GM23338 (cell line): Measurements from ENCODE around the gene MARCHF7. TPM values are rescaled to one million over a fixed set of nuclear protein-coding genes. Genes with fewer than 3 reads are reported as not detected.

ENCODE experiments used
- ATAC-seq: fragments of 200-7000 bp; cut with Tn5 transposase; 3 replicates; pipeline ENCODE4 v1.9.1; 2020
- DNase-seq: peaks from one replicate; pipeline ENCODE4 v3.0.0-alpha.2; 2015; ENCODE audit warnings: low spot score
- H2AFZ ChIP-seq: fragments of 200-600 bp; sonication (generic); 2 replicates; pipeline ENCODE4 v1.8.0; 2016; ENCODE audit warnings: antibody characterized with exemption, mild to moderate bottlenecking, moderate library complexity
- H3F3A ChIP-seq: fragments of 200-600 bp; sonication (generic); replicated peaks from 2 replicates; pipeline ENCODE4 v1.8.0; 2017; ENCODE audit warnings: antibody characterized with exemption, mixed run types, low read depth
- H3K27ac ChIP-seq: fragments of 200-600 bp; sonication (generic); 2 replicates; pipeline ENCODE4 v1.6.1; 2016; ENCODE audit warnings: low read depth
- H3K27me3 ChIP-seq: fragments of 200-600 bp; sonication (generic); 2 replicates; pipeline ENCODE4 v1.8.0; 2016; ENCODE audit warnings: mild to moderate bottlenecking, mixed run types, moderate library complexity; ENCODE audit not compliant: insufficient read depth
- H3K36me3 ChIP-seq: fragments of 200-600 bp; sonication (generic); 2 replicates; pipeline ENCODE4 v1.8.0; 2016; ENCODE audit warnings: mild to moderate bottlenecking; ENCODE audit not compliant: insufficient read depth
- H3K4me1 ChIP-seq: fragments of 200-600 bp; sonication (generic); 2 replicates; pipeline ENCODE4 v1.8.0; 2016; ENCODE audit warnings: mild to moderate bottlenecking, moderate library complexity; ENCODE audit not compliant: insufficient read depth
- H3K4me2 ChIP-seq: fragments of 200-600 bp; sonication (generic); 2 replicates; pipeline ENCODE4 v1.7.1; 2017; ENCODE audit warnings: mixed run types
- H3K4me3 ChIP-seq: fragments of 200-600 bp; sonication (generic); 2 replicates; pipeline ENCODE4 v1.6.1; 2016; ENCODE audit warnings: mixed run types
- H3K79me2 ChIP-seq: fragments of 200-600 bp; sonication (generic); replicated peaks from 2 replicates; pipeline ENCODE4 v1.8.0; 2017; ENCODE audit warnings: mild to moderate bottlenecking; ENCODE audit not compliant: insufficient read depth
- H3K9me2 ChIP-seq: fragments of 200-600 bp; sonication (generic); 2 replicates; pipeline ENCODE4 v1.8.0; 2017; ENCODE audit not compliant: insufficient read depth
- H4K20me1 ChIP-seq: fragments of 200-600 bp; sonication (generic); replicated peaks from 2 replicates; pipeline ENCODE4 v1.8.0; 2017; ENCODE audit warnings: mild to moderate bottlenecking; ENCODE audit not compliant: insufficient read depth
- H3K27ac Mint-ChIP-seq: 2 replicates; pipeline ENCODE4 v1.8.0; 2020; ENCODE audit warnings: inconsistent platforms, mild to moderate bottlenecking, moderate library complexity, mixed read lengths
- H3K27me3 Mint-ChIP-seq: 3 replicates; pipeline ENCODE4 v1.8.0; 2022; ENCODE audit warnings: low read depth, mild to moderate bottlenecking, moderate library complexity, mixed read lengths, inconsistent platforms; ENCODE audit not compliant: insufficient read depth, poor library complexity
- H3K36me3 Mint-ChIP-seq: 3 replicates; pipeline ENCODE4 v1.8.0; 2021; ENCODE audit warnings: low read depth, mild to moderate bottlenecking, inconsistent platforms, moderate library complexity, mixed read lengths
- H3K4me1 Mint-ChIP-seq: 3 replicates; pipeline ENCODE4 v1.8.0; 2020; ENCODE audit warnings: mild to moderate bottlenecking, inconsistent platforms, mixed read lengths
- H3K4me3 Mint-ChIP-seq: 3 replicates; pipeline ENCODE4 v1.8.0; 2021; ENCODE audit warnings: moderate library complexity, mild to moderate bottlenecking, inconsistent platforms, mixed read lengths
- H3K9me3 Mint-ChIP-seq: 3 replicates; pipeline ENCODE4 v1.8.0; 2020; ENCODE audit warnings: moderate library complexity, mild to moderate bottlenecking, inconsistent platforms, mixed read lengths
- CREB1 ChIP-seq: fragments of 250-450 bp; sonication (Bioruptor Pico); IDR thresholded peaks from 2 replicates; pipeline ENCODE4 v1.5.0; 2020; ENCODE audit warnings: low read depth, mild to moderate bottlenecking, moderate library complexity
- CTCF ChIP-seq, 2 experiments: fragments of 200-600 bp in 1 of 2; sonication (generic) in 1 of 2; conservative IDR thresholded peaks; 2 replicates each; pipeline versions ENCODE4 v1.5.1 to v1.6.1; 2016 to 2017; ENCODE audit warnings: antibody characterized with exemption in 2 of 2, low read depth in 2 of 2, mild to moderate bottlenecking in 2 of 2, moderate library complexity in 1 of 2
- ETS1 ChIP-seq: IDR thresholded peaks from 2 replicates; pipeline ENCODE4 v1.6.1; 2016; ENCODE audit warnings: antibody characterized with exemption
- EZH2 ChIP-seq: fragments of 200-600 bp; sonication (generic); IDR thresholded peaks from one replicate; pipeline ENCODE4 v1.8.0; 2017; ENCODE audit warnings: antibody characterized with exemption, mild to moderate bottlenecking, low read depth; ENCODE audit not compliant: unreplicated experiment
- EZH2phosphoT487 ChIP-seq: fragments of 200-600 bp; sonication (generic); IDR thresholded peaks from one replicate; pipeline ENCODE4 v1.8.1; 2018; ENCODE audit warnings: antibody characterized with exemption; ENCODE audit not compliant: unreplicated experiment
- JUNB ChIP-seq: IDR thresholded peaks from one replicate; pipeline ENCODE4 v1.6.1; 2016; ENCODE audit warnings: antibody characterized with exemption; ENCODE audit not compliant: unreplicated experiment
- NANOG ChIP-seq: IDR thresholded peaks from 2 replicates; pipeline ENCODE4 v1.6.1; 2016; ENCODE audit warnings: antibody characterized with exemption, borderline replicate concordance
- POLR2AphosphoS5 ChIP-seq: IDR thresholded peaks from 2 replicates; pipeline ENCODE4 v1.6.1; 2016; ENCODE audit warnings: antibody characterized with exemption, low read depth
- REST ChIP-seq: IDR thresholded peaks from one replicate; pipeline ENCODE4 v1.6.1; 2018; ENCODE audit warnings: antibody characterized with exemption; ENCODE audit not compliant: unreplicated experiment
- STAT1 ChIP-seq: IDR thresholded peaks from one replicate; pipeline ENCODE4 v1.6.1; 2016; ENCODE audit warnings: antibody characterized with exemption; ENCODE audit not compliant: unreplicated experiment
- ZNF114 ChIP-seq: fragments of 250-450 bp; sonication (Bioruptor Pico); IDR thresholded peaks from 2 replicates; pipeline ENCODE4 v1.5.0; 2020; ENCODE audit warnings: mild to moderate bottlenecking, moderate library complexity
- ZNF331 ChIP-seq: fragments of 250-450 bp; sonication (Bioruptor Pico); IDR thresholded peaks from 2 replicates; pipeline ENCODE4 v1.5.0; 2020; ENCODE audit warnings: low read depth, mild to moderate bottlenecking, moderate library complexity
- polyA plus RNA-seq: library from polyadenylated mRNA; unstranded; fragments of >200 nt; fragmentation: Nextera tagmentation; extraction: Ambion mirVana; gene quantifications from 2 replicates; pipeline ENCODE4 v1.2.1, GENCODE V29; 2016
- total RNA-seq: library from RNA; depleted of rRNA; stranded (reverse); fragments of >200 nt; shearing (Covaris generic); gene quantifications from 2 replicates; pipeline ENCODE4 v1.2.3, GENCODE V29; 2014

Gene MARCHF7
- total and polyA plus RNA-seq, 2 experiments from 2014 or later, result 101 to 142 TPM

GRCh38 chr2:159753797-159754196, 41.5 kb downstream of the MARCHF7 start:
- Mint-ChIP-seq H3K9me3 (no peaks in the 10 kb centered on the region), H3K27me3 (no peaks in the 10 kb centered on the region), H3K36me3 (peaks cover 52% of the 10 kb centered on the region), H3K4me3 (no peak overlapping the region), H3K4me1 (no peaks in the 10 kb centered on the region; the same call in 2 of the 3 replicates), H3K27ac (no peak overlapping the region)
- Histone ChIP-seq H3K27ac (0 out of 2 replicates have a peak overlapping the region, but pooled peaks have one; percentile 27), H3K4me2 (no peak overlapping the region), H3K4me3 (no peak overlapping the region), H3K4me1 (no peaks in the 10 kb centered on the region), H3K9me2 (no peaks in the 10 kb centered on the region), H3F3A (no peaks in the 10 kb centered on the region; the same call in 1 of the 2 replicates), H3K79me2 (peaks cover 81% of the 10 kb centered on the region), H3K27me3 (no peaks in the 10 kb centered on the region), H2AFZ (no peak overlapping the region), H3K36me3 (peaks cover 14% of the 10 kb centered on the region), H4K20me1 (peaks cover 19% of the 10 kb centered on the region)
- TF ChIP-seq ZNF331 (CRISPR knock-in tag), result no peak
- no peak for TF ChIP-seq REST
- TF ChIP-seq STAT1, result no peak
- TF ChIP-seq POLR2AphosphoS5, result no peak
- no peak for TF ChIP-seq CREB1 (CRISPR knock-in tag)
- no peak for TF ChIP-seq ETS1
- TF ChIP-seq JUNB, result no peak
- no peak for TF ChIP-seq EZH2phosphoT487
- TF ChIP-seq NANOG, result no peak
- no peak for TF ChIP-seq EZH2
- no peak for TF ChIP-seq ZNF114 (CRISPR knock-in tag)
- TF ChIP-seq CTCF (conservative IDR thresholded peaks at IDR 0.05; ENCODE audit: low read depth in 2 of 2), result no peak
- ATAC-seq (no peak), DNase-seq (no peak)
